ENCODE data around the gene CADM1.

GRCh38 chr11:115185507-115185906 is 318.7 kb downstream of the CADM1 start:
- TF ChIP-seq CTCF (IDR thresholded peaks at IDR 0.05; ENCODE audit: poor library complexity): no peak
- TF ChIP-seq EZH2 (IDR thresholded peaks at IDR 0.05; ENCODE audit: borderline replicate concordance): no peak
- TF ChIP-seq EZH2phosphoT487 (IDR thresholded peaks at IDR 0.05; ENCODE audit: low read depth, severe bottlenecking, unreplicated experiment): no peak
